Fibroblast of pulmonary artery (primary cell): ENCODE results near the gene SGK1.

Source experiments
- DNase-seq: peaks from one replicate; pipeline ENCODE4 v3.0.0-alpha.2; 2010; ENCODE audit warnings: low read depth
- H3K4me3 ChIP-seq: replicated peaks from 2 replicates; pipeline ENCODE4 v1.5.1; 2011; ENCODE audit warnings: low read depth, mild to moderate bottlenecking, control low read depth, low read length, moderate library complexity
- CTCF ChIP-seq: IDR thresholded peaks from 2 replicates; pipeline ENCODE4 v1.5.1; 2011; ENCODE audit warnings: mild to moderate bottlenecking, control low read depth, low read length, inconsistent platforms; ENCODE audit errors: missing control alignments

The SGK1 gene

GRCh38 chr6:134247231-134247833 lies 70.6 kb downstream of the SGK1 start:
- no peak overlapping the region for H3K4me3 ChIP-seq
- TF ChIP-seq CTCF: no peak

GRCh38 chr6:134245706-134246105 lies 72.2 kb downstream of the SGK1 start:
- no peak for TF ChIP-seq CTCF
- H3K4me3 ChIP-seq: no peak overlapping the region
- DNase-seq: no peak

More at GRCh38 chr6:134247231-134247833, 70.6 kb downstream of the SGK1 start:
- no peak for DNase-seq

- H3K4me3 ChIP-seq: no peak overlapping the region
- DNase-seq: peak; percentile 77
- TF ChIP-seq CTCF: no peak
Observed at GRCh38 chr6:134245041-134245440, 72.9 kb downstream of the SGK1 start.

GRCh38 chr6:134240665-134241431 lies 77.1 kb downstream of the SGK1 start:
- no peak for TF ChIP-seq CTCF
- no peak for DNase-seq

GRCh38 chr6:134238960-134239795 lies 78.7 kb downstream of the SGK1 start:
- DNase-seq: peak; percentile 35
- no peak overlapping the region for H3K4me3 ChIP-seq
- no peak for TF ChIP-seq CTCF

More at GRCh38 chr6:134240665-134241431, 77.1 kb downstream of the SGK1 start:
- no peak overlapping the region for H3K4me3 ChIP-seq

- DNase-seq: no peak
- no peak for TF ChIP-seq CTCF
- no peak overlapping the region for H3K4me3 ChIP-seq
Observed at GRCh38 chr6:134238006-134238405, 79.9 kb downstream of the SGK1 start.
